Measurements from ENCODE around the gene KLK8.
"Not testable (repeated sequence)": the region's sequence is repeated elsewhere in the genome, so short reads cannot be mapped to it uniquely, and the experiment has no call there.

KLK8 gene

DNA sequence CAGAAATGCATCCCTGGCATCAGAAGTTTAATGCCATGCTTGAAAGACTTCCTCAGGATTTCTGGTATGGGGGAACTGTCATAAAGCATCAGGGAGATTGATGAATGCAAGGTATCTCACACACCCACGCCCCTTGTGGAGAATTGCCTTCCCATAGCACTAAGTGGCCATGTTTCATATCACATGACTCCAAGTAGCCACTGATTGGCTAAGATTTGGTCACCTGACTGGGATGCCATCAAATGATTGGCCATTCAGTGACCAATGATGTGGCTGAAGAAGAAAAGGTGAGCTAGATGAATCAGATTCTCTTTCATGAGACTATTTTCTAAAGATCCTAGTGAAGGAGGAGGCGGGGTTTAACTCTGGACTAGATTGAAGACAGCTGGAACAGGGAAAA, 7.3 kb downstream of the KLK8 start:
- H3K27me3 ChIP-seq (ENCODE audit: low read length): no peaks in the 10 kb centered on the region; the same call in 1 of the 2 replicates
- H3K27ac ChIP-seq (ENCODE audit: low read depth, low read length): no peak overlapping the region
- no peaks in the 10 kb centered on the region for H3F3A ChIP-seq (ENCODE audit: insufficient read depth)
- TF ChIP-seq, protein P1, sequence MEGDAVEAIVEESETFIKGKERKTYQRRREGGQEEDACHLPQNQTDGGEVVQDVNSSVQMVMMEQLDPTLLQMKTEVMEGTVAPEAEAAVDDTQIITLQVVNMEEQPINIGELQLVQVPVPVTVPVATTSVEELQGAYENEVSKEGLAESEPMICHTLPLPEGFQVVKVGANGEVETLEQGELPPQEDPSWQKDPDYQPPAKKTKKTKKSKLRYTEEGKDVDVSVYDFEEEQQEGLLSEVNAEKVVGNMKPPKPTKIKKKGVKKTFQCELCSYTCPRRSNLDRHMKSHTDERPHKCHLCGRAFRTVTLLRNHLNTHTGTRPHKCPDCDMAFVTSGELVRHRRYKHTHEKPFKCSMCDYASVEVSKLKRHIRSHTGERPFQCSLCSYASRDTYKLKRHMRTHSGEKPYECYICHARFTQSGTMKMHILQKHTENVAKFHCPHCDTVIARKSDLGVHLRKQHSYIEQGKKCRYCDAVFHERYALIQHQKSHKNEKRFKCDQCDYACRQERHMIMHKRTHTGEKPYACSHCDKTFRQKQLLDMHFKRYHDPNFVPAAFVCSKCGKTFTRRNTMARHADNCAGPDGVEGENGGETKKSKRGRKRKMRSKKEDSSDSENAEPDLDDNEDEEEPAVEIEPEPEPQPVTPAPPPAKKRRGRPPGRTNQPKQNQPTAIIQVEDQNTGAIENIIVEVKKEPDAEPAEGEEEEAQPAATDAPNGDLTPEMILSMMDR (IDR thresholded peaks at IDR 0.05; ENCODE audit: insufficient read depth, low read length, poor library complexity, severe bottlenecking): no peak
- TF ChIP-seq EZH2phosphoT487 (conservative IDR thresholded peaks at IDR 0.05; ENCODE audit: low read length): no peak
- H3K9me2 ChIP-seq (replicated peaks; ENCODE audit: insufficient read depth, low read length): no peaks in the 10 kb centered on the region
- H3K36me3 ChIP-seq (ENCODE audit: low read length): no peaks in the 10 kb centered on the region
- H4K20me1 ChIP-seq (ENCODE audit: low read depth, low read length): no peaks in the 10 kb centered on the region
- H3K9ac ChIP-seq (ENCODE audit: low read length): no peak overlapping the region
- H2AFZ ChIP-seq (ENCODE audit: low read depth, low read length, severe bottlenecking): no peak overlapping the region
- no peaks in the 10 kb centered on the region for H3K79me2 ChIP-seq (ENCODE audit: insufficient read depth, low read length)
- H3K4me2 ChIP-seq (ENCODE audit: low read depth, low read length, poor library complexity, severe bottlenecking): no peak overlapping the region
- no peak overlapping the region for H3K4me3 ChIP-seq (ENCODE audit: insufficient read depth, low read length, poor library complexity, severe bottlenecking)
- H3K9me3 ChIP-seq (ENCODE audit: insufficient read depth, low read length): 0 out of 2 replicates have a peak, but pooled peaks cover 5% of the 10 kb centered on the region

DNA sequence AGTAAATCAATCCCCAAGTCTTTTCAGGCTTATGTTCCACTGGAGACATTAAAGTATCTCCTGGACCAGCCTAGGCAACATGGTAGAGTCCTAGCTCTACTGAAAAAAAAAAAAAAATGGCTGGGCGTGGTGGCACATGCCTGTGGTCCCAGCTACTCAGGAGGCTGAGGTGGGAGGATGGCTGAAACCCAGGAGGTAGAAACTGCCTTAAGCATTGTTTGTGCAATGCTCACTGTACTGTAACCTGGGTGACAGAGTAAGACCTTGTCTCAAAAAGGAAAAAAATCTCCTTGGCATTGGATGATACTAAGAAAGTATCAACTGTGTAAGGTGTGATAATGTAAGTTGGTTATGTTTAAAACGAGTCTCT, 8.8 kb downstream of the KLK8 start:
- H2AFZ ChIP-seq (ENCODE audit: low read depth, low read length, severe bottlenecking): no peak overlapping the region
- H3K27ac ChIP-seq (ENCODE audit: low read depth, low read length): no peak overlapping the region
- H3K36me3 ChIP-seq (ENCODE audit: low read length): no peaks in the 10 kb centered on the region
- no peaks in the 10 kb centered on the region for H3K79me2 ChIP-seq (ENCODE audit: insufficient read depth, low read length)
- 0 out of 2 replicates have a peak, but pooled peaks cover 5% of the 10 kb centered on the region for H3K9me3 ChIP-seq (ENCODE audit: insufficient read depth, low read length)
- no peaks in the 10 kb centered on the region for H4K20me1 ChIP-seq (ENCODE audit: low read depth, low read length)
- no peaks in the 10 kb centered on the region for H3F3A ChIP-seq (ENCODE audit: insufficient read depth)
- H3K4me2 ChIP-seq (ENCODE audit: low read depth, low read length, poor library complexity, severe bottlenecking): no peak overlapping the region
- H3K27me3 ChIP-seq (ENCODE audit: low read length): no peaks in the 10 kb centered on the region; the same call in 1 of the 2 replicates
- no peak overlapping the region for H3K4me3 ChIP-seq (ENCODE audit: insufficient read depth, low read length, poor library complexity, severe bottlenecking)
- H3K9ac ChIP-seq (ENCODE audit: low read length): no peak overlapping the region
- no peaks in the 10 kb centered on the region for H3K9me2 ChIP-seq (replicated peaks; ENCODE audit: insufficient read depth, low read length)
- TF ChIP-seq EZH2phosphoT487 (conservative IDR thresholded peaks at IDR 0.05; ENCODE audit: low read length): no peak
- TF ChIP-seq, protein P1 (IDR thresholded peaks at IDR 0.05; ENCODE audit: insufficient read depth, low read length, poor library complexity, severe bottlenecking): no peak

DNA sequence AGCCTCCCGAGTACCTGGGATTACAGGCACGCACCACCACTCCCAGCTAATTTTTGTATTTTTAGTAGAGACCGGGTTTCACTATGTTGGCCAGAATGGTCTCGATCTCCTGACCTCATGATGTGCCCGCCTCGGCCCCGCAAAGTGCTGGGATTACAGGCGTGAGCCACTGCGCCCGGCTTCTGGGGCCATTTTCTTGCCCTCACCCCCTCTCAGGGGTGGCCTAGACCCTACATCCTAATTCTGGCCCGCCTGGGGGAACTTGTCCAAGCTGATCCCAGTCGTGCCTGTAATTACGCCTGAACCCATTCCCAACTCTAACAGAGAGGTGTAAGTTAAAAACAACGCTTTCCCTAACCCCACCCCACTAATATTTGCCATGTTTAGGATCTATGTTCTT, 17.0 kb downstream of the KLK8 start:
- not testable (repeated sequence) for H3K79me2 ChIP-seq (ENCODE audit: insufficient read depth, low read length); H3K9me3 ChIP-seq (ENCODE audit: insufficient read depth, low read length); H4K20me1 ChIP-seq (ENCODE audit: low read depth, low read length); H3K36me3 ChIP-seq (ENCODE audit: low read length); H3K9me2 ChIP-seq (replicated peaks; ENCODE audit: insufficient read depth, low read length); H2AFZ ChIP-seq (ENCODE audit: low read depth, low read length, severe bottlenecking); H3K9ac ChIP-seq (ENCODE audit: low read length); H3K27me3 ChIP-seq (ENCODE audit: low read length); H3K4me3 ChIP-seq (ENCODE audit: insufficient read depth, low read length, poor library complexity, severe bottlenecking); H3K27ac ChIP-seq (ENCODE audit: low read depth, low read length); H3F3A ChIP-seq (ENCODE audit: insufficient read depth); H3K4me2 ChIP-seq (ENCODE audit: low read depth, low read length, poor library complexity, severe bottlenecking)

DNA sequence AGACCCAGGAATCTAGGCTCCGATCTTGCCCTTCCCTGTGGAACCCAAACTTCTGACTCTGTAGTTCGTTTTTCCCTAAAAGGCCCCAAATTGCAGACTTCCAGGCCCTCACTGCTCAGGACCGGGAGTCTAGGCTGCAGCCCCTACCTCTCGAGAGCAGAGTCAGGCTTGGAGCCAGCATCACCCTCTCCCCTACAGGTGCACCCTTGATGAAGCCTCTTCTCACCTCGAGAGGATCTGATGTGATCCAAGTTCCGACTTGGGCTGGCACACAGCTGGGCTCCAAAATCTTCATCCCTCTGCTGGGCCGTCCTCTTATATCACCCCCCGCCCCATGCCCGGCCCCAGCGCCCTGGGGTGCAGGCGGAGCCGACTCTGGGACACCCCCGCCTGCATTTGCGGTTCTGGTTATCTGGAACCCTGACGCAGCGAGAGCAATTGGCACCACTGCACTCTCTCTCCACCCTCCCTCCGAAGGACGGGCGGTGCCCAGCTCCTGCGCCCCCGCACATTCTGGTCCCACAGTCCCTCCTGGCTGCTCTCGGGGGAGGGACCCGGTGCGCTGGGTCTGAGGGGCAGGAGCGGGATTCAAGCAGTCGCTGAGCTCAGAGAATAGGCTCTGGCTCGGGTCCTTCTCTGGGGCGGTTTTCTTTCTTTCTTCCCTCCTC, 17.6 kb downstream of the KLK8 start, which contains the start of gene KLK7:
Gene KLK7, minus strand, starts transcription at position 293 of the 668 bp plus-strand sequence. CDS start 1,518 bp downstream, outside the sequence.
- Histone ChIP-seq H3F3A (ENCODE audit: insufficient read depth) (no peaks in the 10 kb centered on the region), H3K9me2 (replicated peaks; ENCODE audit: insufficient read depth, low read length) (no peaks in the 10 kb centered on the region), H3K4me3 (ENCODE audit: insufficient read depth, low read length, poor library complexity, severe bottlenecking) (no peak within 1 kb of the TSS), H4K20me1 (ENCODE audit: low read depth, low read length) (no peaks in the 10 kb centered on the region), H3K36me3 (ENCODE audit: low read length) (no peaks in the 10 kb centered on the region), H2AFZ (ENCODE audit: low read depth, low read length, severe bottlenecking) (no peak within 1 kb of the TSS), H3K27ac (ENCODE audit: low read depth, low read length) (no peak within 1 kb of the TSS), H3K9ac (ENCODE audit: low read length) (no peak within 1 kb of the TSS), H3K9me3 (ENCODE audit: insufficient read depth, low read length) (no peaks in the 10 kb centered on the region), H3K4me2 (ENCODE audit: low read depth, low read length, poor library complexity, severe bottlenecking) (no peak within 1 kb of the TSS), H3K79me2 (ENCODE audit: insufficient read depth, low read length) (no peaks in the 10 kb centered on the region), H3K27me3 (ENCODE audit: low read length) (no peaks in the 10 kb centered on the region)
- TF ChIP-seq, protein P1 (IDR thresholded peaks at IDR 0.05; ENCODE audit: insufficient read depth, low read length, poor library complexity, severe bottlenecking): no peak
- TF ChIP-seq EZH2phosphoT487 (conservative IDR thresholded peaks at IDR 0.05; ENCODE audit: low read length): no peak

Data from SU-DHL-6 (cell line).